HCT116 (cell line): Measurements from ENCODE around the gene OCRL. TPM values are rescaled to one million over a fixed set of nuclear protein-coding genes. Genes with fewer than 3 reads are reported as not detected.

Experiments used
- ATAC-seq: fragments of 200-7000 bp; cut with Tn5 transposase; 2 replicates; pipeline ENCODE4 v1.9.1; 2020; ENCODE audit warnings: mild to moderate bottlenecking, moderate library complexity
- Bru-seq: library from RNA; stranded (reverse); fragments of 400-500 nt; gene quantifications from one replicate; lab custom pipeline; 2021; lab: Mats Ljungman, UMichigan
- BruChase-seq, 2 experiments: library from RNA; stranded (reverse); fragments of 400-500 nt; gene quantifications; one replicate each; lab custom pipeline; 2021; lab: Mats Ljungman, UMichigan
- BruUV-seq: library from RNA; stranded (reverse); fragments of 400-500 nt; replicated peaks from 2 replicates; lab custom pipeline; 2021; lab: Mats Ljungman, UMichigan
- CTCF ChIA-PET: fragments of 300-600 bp; sonication (Branson Sonifier 250); formaldehyde crosslinking; loops from one replicate; lab custom pipeline; 2021; ENCODE audit warnings: antibody characterized with exemption; lab: Charles Lee
- POLR2A ChIA-PET: fragments of 300-600, 350-600 bp; sonication (Branson Sonifier 250); formaldehyde crosslinking; loops from one replicate; lab custom pipeline; 2021; ENCODE audit warnings: antibody characterized with exemption; lab: Charles Lee
- RAD21 ChIA-PET, 2 experiments: fragments of 300-600 bp; sonication (Branson Sonifier 250); formaldehyde crosslinking; loops; one replicate each; lab custom pipeline; 2023; ENCODE audit warnings: low total read pairs in 2 of 2; ENCODE audit not compliant: uncharacterized antibody in 2 of 2, unreplicated experiment in 2 of 2, low non-redundant PET in 1 of 2; lab: Charles Lee
- DNase-seq: peaks from one replicate; pipeline ENCODE4 v3.0.0-alpha.2; 2010; ENCODE audit warnings: low read depth, low spot score
- H2AFZ ChIP-seq: fragments of 200-600 bp; shearing (Covaris generic), sonication (generic); 2 replicates; pipeline ENCODE4 v1.6.1; 2017; ENCODE audit warnings: low read depth, mixed run types, mixed read lengths, antibody characterized with exemption, low read length; ENCODE audit not compliant: poor library complexity, severe bottlenecking
- H3K27ac ChIP-seq: 2 replicates; pipeline ENCODE4 v1.5.1; 2012; ENCODE audit warnings: low read depth, low read length
- H3K27me3 ChIP-seq: fragments of 200-600 bp; sonication (generic); 2 replicates; pipeline ENCODE4 v1.6.1; 2016; ENCODE audit warnings: mixed run types, low read length, mixed read lengths; ENCODE audit not compliant: insufficient read depth
- H3K36me3 ChIP-seq, 2 experiments: fragments of 200-500 bp in 1 of 2; fragments of 200-600 bp in 1 of 2; sonication (Bioruptor generic) in 1 of 2; sonication (generic) in 1 of 2; 2 replicates each; pipeline versions ENCODE4 v1.5.1 to v1.6.1; 2014 to 2016; ENCODE audit warnings: low read length in 2 of 2, inconsistent platforms in 1 of 2, mixed read lengths in 1 of 2, mixed run types in 1 of 2; ENCODE audit not compliant: insufficient read depth in 2 of 2, control insufficient read depth in 1 of 2
- H3K4me1 ChIP-seq, 2 experiments: fragments of 200-600 bp in 1 of 2; sonication (generic) in 1 of 2; 2 replicates each; pipeline versions ENCODE4 v1.5.1 to v1.6.1; 2012 to 2017; ENCODE audit warnings: low read length in 2 of 2, inconsistent platforms in 1 of 2, mild to moderate bottlenecking in 1 of 2, mixed read lengths in 1 of 2, mixed run types in 1 of 2, moderate library complexity in 1 of 2; ENCODE audit not compliant: insufficient read depth in 2 of 2, control insufficient read depth in 1 of 2
- H3K4me2 ChIP-seq: fragments of 200-600 bp; sonication (generic); 2 replicates; pipeline ENCODE4 v1.6.1; 2017; ENCODE audit warnings: mixed run types, low read length, mixed read lengths
- H3K4me3 ChIP-seq, 2 experiments: fragments of 200-600 bp in 1 of 2; sonication (generic) in 1 of 2; replicated peaks in 1 of 2; 2 replicates each; pipeline ENCODE4 v1.5.1; 2011 to 2016; ENCODE audit warnings: low read length in 2 of 2, control low read depth in 1 of 2, low read depth in 1 of 2, mild to moderate bottlenecking in 1 of 2, mixed read lengths in 1 of 2, mixed run types in 1 of 2
- H3K79me2 ChIP-seq: fragments of 200-600 bp; sonication (generic); 2 replicates; pipeline ENCODE4 v1.6.1; 2017; ENCODE audit warnings: mild to moderate bottlenecking, mixed run types, low read length, moderate library complexity, mixed read lengths; ENCODE audit not compliant: insufficient read depth
- H3K9ac ChIP-seq: fragments of 200-600 bp; sonication (generic); 2 replicates; pipeline ENCODE4 v1.6.1; 2016; ENCODE audit warnings: low read length, mixed read lengths
- H3K9me2 ChIP-seq: fragments of 200-600 bp; sonication (generic), shearing (Covaris generic); 2 replicates; pipeline ENCODE4 v1.6.1; 2017; ENCODE audit warnings: mixed run types, mild to moderate bottlenecking, moderate library complexity; ENCODE audit not compliant: insufficient read depth
- H3K9me3 ChIP-seq, 2 experiments: fragments of 200-500 bp in 1 of 2; fragments of 200-600 bp in 1 of 2; sonication (Bioruptor generic) in 1 of 2; sonication (generic) in 1 of 2; 2 replicates each; pipeline ENCODE4 v1.6.1; 2014 to 2017; ENCODE audit warnings: low read length in 2 of 2, mixed read lengths in 2 of 2, inconsistent platforms in 1 of 2, low read depth in 1 of 2, mild to moderate bottlenecking in 1 of 2, mixed run types in 1 of 2, moderate library complexity in 1 of 2; ENCODE audit not compliant: control insufficient read depth in 1 of 2, insufficient read depth in 1 of 2
- H4K20me1 ChIP-seq: fragments of 200-600 bp; sonication (generic), shearing (Covaris generic); 2 replicates; pipeline ENCODE4 v1.6.1; 2017; ENCODE audit warnings: mixed run types, mild to moderate bottlenecking, moderate library complexity; ENCODE audit not compliant: insufficient read depth
- CEBPB ChIP-seq: IDR thresholded peaks from 2 replicates; pipeline ENCODE4 v1.6.1; 2012; ENCODE audit warnings: low read depth
- CTCF ChIP-seq, 3 experiments: fragments of 200-600 bp in 1 of 3; sonication (generic) in 1 of 3; IDR thresholded peaks in 2 of 3; conservative IDR thresholded peaks in 1 of 3; 2 replicates each; pipeline ENCODE4 v1.5.1; 2012 to 2017; ENCODE audit warnings: low read depth in 2 of 3, low read length in 2 of 3, antibody characterized with exemption in 1 of 3, borderline replicate concordance in 1 of 3, control low read depth in 1 of 3, mild to moderate bottlenecking in 1 of 3, mixed read lengths in 1 of 3, mixed run types in 1 of 3, moderate library complexity in 1 of 3; ENCODE audit not compliant: insufficient read depth in 1 of 3
- EGR1 ChIP-seq: IDR thresholded peaks from 2 replicates; pipeline ENCODE4 v1.6.1; 2012; ENCODE audit warnings: low read depth
- EZH2 ChIP-seq: fragments of 200-600 bp; sonication (generic); IDR thresholded peaks from 2 replicates; pipeline ENCODE4 v1.6.1; 2017; ENCODE audit warnings: antibody characterized with exemption, mixed run types
- EZH2phosphoT487 ChIP-seq: fragments of 200-600 bp; IDR thresholded peaks from 2 replicates; pipeline ENCODE4 v1.6.1; 2018; ENCODE audit warnings: antibody characterized with exemption, borderline replicate concordance
- POLR2AphosphoS5 ChIP-seq: IDR thresholded peaks from 2 replicates; pipeline ENCODE4 v1.6.1; 2011; ENCODE audit warnings: mild to moderate bottlenecking, low read depth, low read length, moderate library complexity
- ZFX ChIP-seq: fragments of 450-650 bp; IDR thresholded peaks from 2 replicates; pipeline ENCODE4 v1.6.1; 2017
- intact Hi-C: fragments of 100-400 bp; cut with micrococcal nuclease; formaldehyde crosslinking; loops from 2 replicates; pipeline ENCODE4 v1.10.0; 2022
- long read RNA-seq: library from polyadenylated mRNA; unstranded; transcript quantifications from one replicate; pipeline ENCODE4 v2.0.0, GENCODE V29; 2021; ENCODE audit not compliant: unreplicated experiment
- polyA plus RNA-seq: library from polyadenylated mRNA; unstranded; fragments of >200 nt; gene quantifications from 2 replicates; pipeline ENCODE4 v1.2.1, GENCODE V29; 2012; ENCODE audit warnings: missing spikeins
- total RNA-seq: library from RNA; stranded (reverse); gene quantifications from one replicate; pipeline ENCODE4 v1.2.1, GENCODE V29; 2021; ENCODE audit not compliant: unreplicated experiment
- TF ChIP-seq, protein P1 (sequence below): IDR thresholded peaks from 2 replicates; pipeline ENCODE4 v1.6.1; 2012

Gene OCRL
- total RNA-seq (19.8 TPM), Bru-seq, nascent RNA (percentile 67 among the genes with signal in this experiment), BruChase-seq, experiment 1, labeled RNA remaining after a 6-hour chase (percentile 83 among the genes with signal in this experiment), BruChase-seq, experiment 2, labeled RNA remaining after a 2-hour chase (percentile 74 among the genes with signal in this experiment)
- polyA plus RNA-seq: 12.6 and 15.8 TPM in 2 replicates
- long read RNA-seq, full-length matches to known transcripts: 11 of 27 reads
- long read RNA-seq, partial matches to known transcripts: 10 of 27 reads
- long read RNA-seq, other reads (novel, unspliced or antisense): 6 of 27 reads

DNA sequence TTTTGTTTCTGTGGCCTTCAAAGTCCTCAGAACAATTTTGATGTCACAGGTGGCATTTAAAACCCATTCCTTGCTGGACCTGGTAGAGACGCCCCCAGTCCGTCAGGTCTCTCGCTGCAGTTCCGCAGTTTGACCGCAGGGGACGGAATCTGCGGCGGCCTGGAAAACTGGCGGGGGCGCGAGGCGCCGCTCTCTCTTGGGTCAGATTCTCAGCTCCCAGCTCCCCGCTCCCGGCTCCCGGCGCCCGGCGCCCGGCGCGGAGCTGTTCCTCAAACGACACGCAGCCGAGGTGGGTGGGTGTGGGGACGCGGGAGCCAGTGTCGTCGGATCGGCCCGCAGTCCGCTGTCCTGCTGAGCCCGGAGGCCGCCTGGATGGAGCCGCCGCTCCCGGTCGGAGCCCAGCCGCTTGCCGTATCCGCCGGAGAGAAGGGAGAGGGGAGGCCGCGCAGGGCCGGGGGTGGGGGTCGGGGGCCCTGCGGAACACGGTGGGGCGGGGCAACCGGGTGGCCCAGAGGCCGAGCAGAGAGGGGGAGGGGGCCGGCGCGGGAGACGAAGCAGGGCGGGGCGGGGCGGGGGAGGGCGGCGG lies at the start of gene OCRL:
Gene OCRL, plus strand, starts transcription at position 192 of the 586 bp plus-strand sequence. Its CDS starts 181 bp downstream, at position 373.
- ATAC-seq (peak; percentile 94), DNase-seq (peak; percentile 34)
- Histone ChIP-seq H3K4me2 (peak within 1 kb of the TSS; percentile 80), H3K9me2 (no peaks in the 10 kb centered on the region), H3K36me3 (no peaks in the 10 kb centered on the region), H3K27ac (no peak within 1 kb of the TSS), H3K27me3 (no peaks in the 10 kb centered on the region), H3K9ac (peak within 1 kb of the TSS; percentile 66), H3K79me2 (no peaks in the 10 kb centered on the region), H3K9me3 (no peaks in the 10 kb centered on the region), H3K4me1 (peaks cover 0 to 11% of the 10 kb centered on the region in 2 experiments; a peak in 2 of 4 replicates), H2AFZ (peak within 1 kb of the TSS; percentile 85), H4K20me1 (no peaks in the 10 kb centered on the region), H3K4me3 (peak within 1 kb of the TSS; percentile 50 to 60)
- ChIA-PET CTCF (no interaction called here), RAD21 (no interaction called here), POLR2A (no interaction called here)
- no TSS peak for BruUV-seq
- intact Hi-C loops: no loop called here
- TF ChIP-seq CTCF (IDR thresholded peaks at IDR 0.05 in 2 of 3, conservative IDR thresholded peaks at IDR 0.05 in 1 of 3; ENCODE audit: borderline replicate concordance in 1 of 3, insufficient read depth in 1 of 3, low read depth in 2 of 3, low read length in 2 of 3) (peak in 2 of 3 experiments; percentile 48 to 61; a peak in 3 of 6 replicates), POLR2AphosphoS5 (peak; percentile 66), EGR1 (peak; percentile 60), ZFX (peak; percentile 72), CEBPB (no peak)

DNA sequence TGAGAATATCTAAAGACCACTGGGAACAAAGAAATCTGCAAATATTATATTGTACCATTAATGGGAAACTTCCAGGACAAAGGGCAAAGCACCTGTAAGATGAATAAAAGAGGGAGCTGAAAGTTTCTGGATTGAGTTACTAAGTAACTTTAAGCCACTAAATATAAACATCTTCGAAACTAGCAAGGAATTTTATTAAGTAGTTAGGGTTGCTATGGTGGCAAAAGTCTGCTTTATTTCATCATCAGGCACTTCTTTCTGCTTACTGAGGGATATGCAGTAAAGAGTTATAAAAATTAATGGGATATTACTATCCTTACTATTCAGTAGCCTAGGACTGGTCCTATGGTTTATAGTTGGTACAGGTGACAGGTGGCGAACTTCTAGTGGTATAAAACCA lies 49.7 kb upstream of the OCRL start:
- Histone ChIP-seq H3K79me2 (no peaks in the 10 kb centered on the region), H3K9me3 (no peaks in the 10 kb centered on the region), H3K9ac (no peak overlapping the region), H3K27ac (no peak overlapping the region), H3K4me3 (no peak overlapping the region), H3K4me2 (no peak overlapping the region), H3K27me3 (no peaks in the 10 kb centered on the region), H3K9me2 (no peaks in the 10 kb centered on the region), H2AFZ (no peak overlapping the region), H3K4me1 (no peaks in the 10 kb centered on the region), H3K36me3 (peaks cover 0 to 4% of the 10 kb centered on the region in 2 experiments; a peak in 2 of 4 replicates), H4K20me1 (no peaks in the 10 kb centered on the region)
- TF ChIP-seq EZH2 (no peak), CEBPB (no peak), EZH2phosphoT487 (no peak), ZFX (no peak)
- TF ChIP-seq, protein P1, sequence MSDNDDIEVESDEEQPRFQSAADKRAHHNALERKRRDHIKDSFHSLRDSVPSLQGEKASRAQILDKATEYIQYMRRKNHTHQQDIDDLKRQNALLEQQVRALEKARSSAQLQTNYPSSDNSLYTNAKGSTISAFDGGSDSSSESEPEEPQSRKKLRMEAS: no peak
- ChIA-PET CTCF (no interaction called here), RAD21 (no interaction called here), POLR2A (no interaction called here)
- no TSS peak for BruUV-seq
- ATAC-seq: no peak
- intact Hi-C loops: no loop called here
- no peak for DNase-seq
